Activated CD4-positive, alpha-beta T cell treated with anti-CD3 and anti-CD28 coated beads, Interleukin-2, amount 10 ng/mL, durations not matched to agents 7 days and 5 days (primary cell): ENCODE results near the gene DIS3L. TPM values are rescaled to one million over a fixed set of nuclear protein-coding genes. Genes with fewer than 3 reads are reported as not detected.
"Not testable (repeated sequence)": the region's sequence is repeated elsewhere in the genome, so short reads cannot be mapped to it uniquely, and the experiment has no call there.

Experiments used
- CTCF ChIA-PET: fragments of 350-600 bp; sonication (Branson Sonifier 250); formaldehyde crosslinking; loops from one replicate; lab custom pipeline; 2021; ENCODE audit warnings: antibody characterized with exemption; lab: Charles Lee
- POLR2A ChIA-PET: fragments of 350-600 bp; sonication (Branson Sonifier 250); formaldehyde crosslinking; loops from one replicate; lab custom pipeline; 2021; ENCODE audit warnings: antibody characterized with exemption; lab: Charles Lee
- DNase-seq: peaks from one replicate; pipeline ENCODE4 v3.0.0-alpha.2; 2020
- H3K27ac Mint-ChIP-seq: one replicate; pipeline ENCODE4 v1.8.0; 2021; ENCODE audit warnings: mild to moderate bottlenecking, moderate library complexity, mixed read lengths
- H3K27me3 Mint-ChIP-seq: one replicate; pipeline ENCODE4 v1.8.0; 2021; ENCODE audit warnings: mixed read lengths
- H3K36me3 Mint-ChIP-seq: one replicate; pipeline ENCODE4 v1.8.0; 2021; ENCODE audit warnings: low read depth, mixed read lengths
- H3K4me1 Mint-ChIP-seq: one replicate; pipeline ENCODE4 v1.8.0; 2021; ENCODE audit warnings: mixed read lengths
- H3K4me3 Mint-ChIP-seq: one replicate; pipeline ENCODE4 v1.8.0; 2021; ENCODE audit warnings: mild to moderate bottlenecking, moderate library complexity, mixed read lengths
- H3K9me3 Mint-ChIP-seq: one replicate; pipeline ENCODE4 v1.8.0; 2021; ENCODE audit warnings: mixed read lengths
- total RNA-seq, 2 experiments: library from RNA; stranded (reverse); gene quantifications; one replicate each; pipeline ENCODE4 v1.2.3, GENCODE V29; 2021

Gene DIS3L
- total RNA-seq, 2 experiments from 2014 or later, result 31.2 to 35.6 TPM

DNA sequence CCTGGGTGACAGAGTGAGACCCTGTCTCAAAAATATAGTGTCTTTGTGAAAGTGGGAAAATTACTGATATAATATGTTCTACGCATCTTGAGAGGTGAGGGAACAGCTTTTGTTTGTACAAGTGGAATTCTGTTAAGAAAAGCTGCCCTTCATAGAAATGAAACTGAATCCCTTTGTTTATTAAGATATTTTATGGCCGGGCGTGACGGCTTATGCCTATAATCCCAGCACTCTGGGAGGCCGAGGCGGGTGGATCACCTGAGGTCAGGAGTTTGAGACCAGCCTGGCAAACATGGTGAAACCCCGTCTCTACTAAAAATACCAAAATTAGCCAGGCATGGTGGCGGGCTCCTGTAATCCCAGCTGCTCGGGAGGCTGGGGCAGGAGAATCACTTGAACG, 11.1 kb downstream of the DIS3L start:
- H3K36me3 Mint-ChIP-seq, result peaks cover 21% of the 10 kb centered on the region
- H3K9me3 Mint-ChIP-seq, H3K27ac Mint-ChIP-seq, DNase-seq, H3K4me1 Mint-ChIP-seq, POLR2A ChIA-PET, H3K27me3 Mint-ChIP-seq, H3K4me3 Mint-ChIP-seq, CTCF ChIA-PET: not testable (repeated sequence)

DNA sequence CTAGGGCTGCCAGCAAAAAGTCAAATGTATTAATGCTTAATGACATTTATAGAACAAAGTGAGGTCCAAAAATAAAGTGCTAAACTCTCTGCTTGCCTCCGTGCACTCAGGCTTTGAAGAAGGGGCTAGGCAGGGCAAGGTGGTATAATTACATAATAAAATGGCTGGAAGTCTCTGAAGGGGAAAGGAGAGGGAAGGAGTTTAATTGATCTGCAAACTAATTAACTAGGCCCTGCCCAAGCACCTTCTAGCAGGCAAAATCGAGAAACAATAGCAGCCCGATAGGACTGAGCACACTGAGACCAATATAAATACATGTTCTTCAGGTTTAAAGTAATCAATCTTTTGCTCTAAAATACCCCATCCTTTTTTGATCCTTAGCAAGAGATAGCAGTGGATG, 13.0 kb downstream of the DIS3L start:
- peaks cover 24% of the 10 kb centered on the region for H3K36me3 Mint-ChIP-seq
- H3K4me1 Mint-ChIP-seq, result peaks cover 1% of the 10 kb centered on the region
- ChIA-PET CTCF (no interaction called here), POLR2A (no interaction called here)
- no peak overlapping the region for H3K27ac Mint-ChIP-seq
- no peak overlapping the region for H3K4me3 Mint-ChIP-seq
- H3K27me3 Mint-ChIP-seq, result no peaks in the 10 kb centered on the region
- no peak for DNase-seq
- H3K9me3 Mint-ChIP-seq, result no peaks in the 10 kb centered on the region

DNA sequence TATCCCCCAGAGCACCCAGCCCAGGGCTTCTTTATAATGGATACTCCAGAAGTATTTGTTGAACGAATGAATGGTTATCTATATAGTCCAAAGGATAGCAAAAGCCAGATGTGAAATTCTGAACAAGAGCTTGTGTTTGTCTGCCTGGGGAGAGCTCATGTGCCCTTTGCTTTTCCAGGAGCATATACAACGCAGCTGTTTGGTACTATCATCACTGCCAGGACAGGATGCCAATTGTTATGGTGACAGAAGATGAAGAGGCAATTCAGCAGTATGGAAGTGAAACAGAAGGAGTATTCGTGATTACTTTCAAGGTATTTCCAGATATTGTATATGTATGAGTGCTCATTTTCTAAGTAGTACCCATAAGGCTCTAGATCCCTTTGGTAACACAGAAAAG, 15.2 kb downstream of the DIS3L start:
- CTCF ChIA-PET, result interaction anchor here (0.6 to 0.9 kb wide), 2 partner anchors 20 to 1375 kb away, joined by 3 to 4 read pairs; no protein-coding TSS in a partner anchor
- H3K27ac Mint-ChIP-seq, result no peak overlapping the region

DNA sequence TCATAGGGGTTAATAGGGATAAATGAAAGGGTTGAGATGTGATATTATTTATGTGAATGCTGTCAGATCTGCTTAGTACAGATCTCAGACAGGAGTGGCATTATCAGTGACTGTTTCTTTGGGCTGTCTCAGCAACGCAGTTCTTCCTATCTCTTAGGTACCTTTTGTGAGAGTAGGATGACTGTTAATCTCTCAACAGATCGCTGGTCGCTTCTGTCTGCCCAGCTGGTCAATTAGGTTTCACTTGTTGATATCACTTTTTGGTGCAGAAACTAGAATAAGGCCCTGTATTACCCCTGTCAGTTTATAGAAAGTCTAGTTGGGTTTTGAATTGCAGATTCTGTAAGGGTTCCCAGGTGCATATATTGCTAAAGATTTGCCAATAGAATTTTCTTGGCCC, 16.5 kb downstream of the DIS3L start:
- POLR2A ChIA-PET, result no interaction called here
- Mint-ChIP-seq H3K4me1 (no peaks in the 10 kb centered on the region), H3K27me3 (no peaks in the 10 kb centered on the region), H3K4me3 (no peak overlapping the region), H3K36me3 (peaks cover 32% of the 10 kb centered on the region), H3K27ac (no peak overlapping the region), H3K9me3 (no peaks in the 10 kb centered on the region)
- CTCF ChIA-PET, result no interaction called here
- no peak for DNase-seq

More for the DNA sequence above, 15.2 kb downstream of the DIS3L start:
- Mint-ChIP-seq H3K36me3 (peaks cover 29% of the 10 kb centered on the region), H3K27me3 (no peaks in the 10 kb centered on the region), H3K4me1 (no peaks in the 10 kb centered on the region), H3K9me3 (no peaks in the 10 kb centered on the region), H3K4me3 (no peak overlapping the region)
- POLR2A ChIA-PET, result no interaction called here
- DNase-seq, result no peak

DNA sequence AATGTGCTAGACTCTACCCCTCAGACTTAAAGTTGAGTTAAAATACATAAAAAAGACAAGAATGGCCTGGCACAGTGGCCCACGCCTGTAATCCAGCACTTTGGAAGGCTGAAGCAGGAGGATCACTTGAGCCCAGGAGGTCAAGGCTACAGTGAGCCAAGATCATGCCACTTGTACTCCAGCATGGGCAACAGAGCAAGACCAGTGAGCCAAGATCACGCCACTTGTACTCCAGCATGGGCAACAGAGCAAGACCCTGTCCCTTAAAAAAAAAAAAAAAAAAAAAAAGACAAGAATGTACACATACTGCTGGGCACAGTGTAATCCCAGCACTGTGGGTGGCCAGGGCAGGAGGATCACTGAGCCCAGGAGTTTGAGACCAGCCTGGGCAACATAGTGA, 17.4 kb downstream of the DIS3L start:
- no peaks in the 10 kb centered on the region for H3K9me3 Mint-ChIP-seq
- H3K4me1 Mint-ChIP-seq, result no peaks in the 10 kb centered on the region
- ChIA-PET CTCF (no interaction called here), POLR2A (no interaction called here)
- H3K4me3 Mint-ChIP-seq, result no peak overlapping the region
- peaks cover 36% of the 10 kb centered on the region for H3K36me3 Mint-ChIP-seq
- DNase-seq, result no peak
- H3K27me3 Mint-ChIP-seq, result no peaks in the 10 kb centered on the region
- no peak overlapping the region for H3K27ac Mint-ChIP-seq

DNA sequence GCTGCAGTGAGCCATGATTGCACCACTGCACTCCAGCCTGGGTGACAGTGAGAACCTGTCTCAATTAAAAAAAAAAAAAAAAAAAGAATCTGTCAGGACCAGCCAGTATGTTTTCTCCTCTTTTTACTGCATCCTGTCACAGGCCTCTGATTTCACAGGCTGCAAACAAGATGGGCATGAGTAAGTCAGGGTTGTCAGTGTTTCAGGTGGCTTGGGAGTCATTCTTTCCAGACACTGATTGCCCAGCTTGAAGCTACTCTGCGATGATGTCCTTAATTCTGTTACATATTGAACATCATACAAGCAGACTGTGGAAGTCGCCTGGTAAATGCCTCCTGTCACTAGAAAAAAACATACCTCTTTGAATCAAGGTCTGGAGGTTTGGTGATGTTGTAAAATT, 18.8 kb downstream of the DIS3L start:
- ChIA-PET POLR2A (no interaction called here), CTCF (interaction anchor here (1.6 kb wide), 1 partner anchor 163 kb away, joined by 4 read pairs; no protein-coding TSS in a partner anchor)
- Mint-ChIP-seq H3K36me3 (peaks cover 43% of the 10 kb centered on the region), H3K4me1 (no peaks in the 10 kb centered on the region), H3K27ac (no peak overlapping the region), H3K4me3 (no peak overlapping the region), H3K27me3 (no peaks in the 10 kb centered on the region), H3K9me3 (no peaks in the 10 kb centered on the region)
- no peak for DNase-seq

DNA sequence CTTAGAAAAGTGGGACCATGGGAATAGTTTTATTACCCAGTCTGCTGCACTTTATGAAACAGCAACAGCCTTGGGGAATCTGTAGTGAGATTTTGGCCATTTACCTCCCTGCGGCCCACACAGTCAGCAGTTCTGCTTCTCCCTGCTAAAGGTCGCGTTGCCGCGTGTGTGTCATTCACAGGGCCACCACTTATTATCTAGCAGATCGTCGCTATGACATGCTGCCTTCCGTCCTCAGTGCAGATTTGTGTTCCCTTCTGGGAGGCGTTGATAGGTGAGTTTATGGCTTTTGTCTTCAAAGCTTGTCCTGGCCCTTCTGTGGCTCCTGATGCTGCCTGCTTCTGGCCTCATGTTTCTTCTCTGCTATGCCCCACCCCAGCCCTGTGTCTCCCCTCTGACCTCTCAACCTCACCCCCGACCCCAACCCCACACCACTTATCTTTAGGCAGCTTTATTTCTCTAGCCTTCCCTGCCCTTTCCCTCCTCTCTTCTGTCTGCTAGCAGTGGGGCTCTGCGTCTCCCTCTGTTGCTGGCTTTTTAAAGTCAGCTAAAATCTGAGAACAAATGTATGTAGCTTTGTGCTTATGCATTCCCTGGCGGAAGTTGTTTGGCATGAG, 30.1 kb downstream of the DIS3L start:
- H3K27ac Mint-ChIP-seq, result no peak overlapping the region
- no peak overlapping the region for H3K4me3 Mint-ChIP-seq
- H3K27me3 Mint-ChIP-seq, result no peaks in the 10 kb centered on the region
- H3K9me3 Mint-ChIP-seq, result no peaks in the 10 kb centered on the region
- DNase-seq, result no peak
- ChIA-PET POLR2A (no interaction called here), CTCF (no interaction called here)
- H3K36me3 Mint-ChIP-seq, result peaks cover 42% of the 10 kb centered on the region
- no peaks in the 10 kb centered on the region for H3K4me1 Mint-ChIP-seq

DNA sequence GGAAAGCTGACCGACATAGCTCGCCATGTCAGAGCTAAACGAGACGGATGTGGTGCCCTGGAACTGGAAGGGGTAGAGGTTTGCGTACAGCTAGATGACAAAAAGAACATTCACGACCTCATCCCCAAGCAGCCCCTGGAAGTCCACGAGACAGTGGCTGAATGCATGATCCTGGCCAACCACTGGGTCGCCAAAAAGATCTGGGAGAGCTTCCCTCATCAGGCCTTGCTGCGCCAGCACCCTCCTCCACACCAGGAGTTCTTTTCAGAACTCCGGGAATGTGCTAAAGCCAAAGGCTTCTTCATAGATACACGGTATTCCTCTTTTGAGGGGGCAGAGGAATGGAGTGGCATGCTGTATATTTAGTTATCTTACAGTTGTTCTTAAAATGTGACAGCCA, 32.7 kb downstream of the DIS3L start:
- peaks cover 37% of the 10 kb centered on the region for H3K36me3 Mint-ChIP-seq

DNA sequence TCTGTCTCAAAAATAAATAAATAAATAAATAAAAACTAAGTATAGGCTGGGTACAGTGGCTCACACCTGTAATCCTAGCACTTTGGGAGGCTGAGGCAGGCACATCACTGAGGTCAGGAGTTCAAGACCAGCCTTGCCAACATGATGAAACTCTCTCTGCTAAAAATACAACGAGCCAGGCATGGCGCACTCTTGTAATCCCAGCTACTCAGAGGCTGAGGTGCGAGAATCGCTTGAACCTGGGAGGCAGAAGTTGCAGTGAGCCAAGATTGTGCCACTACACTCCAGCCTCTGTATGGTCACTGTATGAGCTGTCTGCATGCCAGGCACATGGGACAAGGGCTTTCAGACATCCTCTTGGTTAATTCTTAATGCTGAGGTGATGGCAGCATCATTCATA, 34.4 kb downstream of the DIS3L start:
- peaks cover 37% of the 10 kb centered on the region for H3K36me3 Mint-ChIP-seq
- H3K27me3 Mint-ChIP-seq, result no peaks in the 10 kb centered on the region
- H3K9me3 Mint-ChIP-seq, result no peaks in the 10 kb centered on the region
- ChIA-PET POLR2A (no interaction called here), CTCF (no interaction called here)
- no peak overlapping the region for H3K27ac Mint-ChIP-seq
- H3K4me1 Mint-ChIP-seq, result no peaks in the 10 kb centered on the region
- no peak for DNase-seq
- no peak overlapping the region for H3K4me3 Mint-ChIP-seq

More for the DNA sequence above, 32.7 kb downstream of the DIS3L start:
- no peaks in the 10 kb centered on the region for H3K4me1 Mint-ChIP-seq
- H3K9me3 Mint-ChIP-seq, result no peaks in the 10 kb centered on the region
- no peak for DNase-seq
- ChIA-PET POLR2A (no interaction called here), CTCF (no interaction called here)
- H3K4me3 Mint-ChIP-seq, result no peak overlapping the region
- no peaks in the 10 kb centered on the region for H3K27me3 Mint-ChIP-seq
- no peak overlapping the region for H3K27ac Mint-ChIP-seq

DNA sequence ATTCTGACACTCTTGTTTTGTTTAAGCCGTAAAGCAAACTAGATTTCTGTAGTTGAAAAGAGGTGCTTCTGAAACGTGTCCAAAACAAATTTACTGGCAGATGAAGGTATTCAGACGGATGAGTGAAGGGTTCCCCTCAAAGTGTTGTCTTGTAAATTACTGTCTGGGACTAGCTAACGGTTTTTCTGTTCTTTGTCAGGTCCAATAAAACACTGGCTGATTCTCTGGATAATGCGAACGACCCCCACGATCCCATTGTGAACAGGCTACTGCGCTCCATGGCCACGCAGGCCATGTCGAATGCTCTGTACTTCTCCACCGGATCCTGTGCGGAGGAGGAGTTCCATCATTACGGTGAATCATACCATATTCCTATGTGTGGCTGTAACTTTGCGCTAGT, 35.4 kb downstream of the DIS3L start:
- Mint-ChIP-seq H3K36me3 (peaks cover 41% of the 10 kb centered on the region), H3K27ac (no peak overlapping the region), H3K9me3 (no peaks in the 10 kb centered on the region), H3K4me3 (no peak overlapping the region), H3K27me3 (no peaks in the 10 kb centered on the region), H3K4me1 (no peaks in the 10 kb centered on the region)
- POLR2A ChIA-PET, result no interaction called here
- DNase-seq, result no peak
- CTCF ChIA-PET, result no interaction called here

DNA sequence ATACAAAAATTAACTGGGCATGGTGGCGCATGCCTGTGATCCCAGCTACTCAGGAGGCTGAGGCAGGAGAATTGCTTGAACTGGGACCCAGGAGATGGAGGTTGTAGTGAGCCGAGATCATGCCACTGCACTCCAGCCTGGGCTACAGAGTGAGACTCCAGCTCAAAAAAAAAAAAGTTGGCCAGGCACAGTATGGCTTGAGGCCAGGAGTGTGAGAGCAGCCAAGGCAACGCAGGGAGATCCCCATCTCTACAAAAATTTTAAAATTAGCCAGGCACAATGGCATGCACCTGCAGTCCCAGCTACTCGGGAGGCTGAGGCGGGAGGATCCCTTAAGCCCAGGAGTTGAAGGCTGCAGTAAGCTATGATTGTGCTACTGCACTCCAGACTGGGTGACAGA, 55.2 kb downstream of the DIS3L start:
- CTCF ChIA-PET, result interaction anchor here (0.6 to 1.0 kb wide), 2 partner anchors 109 to 405 kb away, joined by 3 to 4 read pairs; no protein-coding TSS in a partner anchor
- H3K27me3 Mint-ChIP-seq, POLR2A ChIA-PET, H3K27ac Mint-ChIP-seq, H3K4me3 Mint-ChIP-seq, H3K9me3 Mint-ChIP-seq, H3K4me1 Mint-ChIP-seq, DNase-seq: not testable (repeated sequence)
- H3K36me3 Mint-ChIP-seq, result peaks cover 35% of the 10 kb centered on the region

DNA sequence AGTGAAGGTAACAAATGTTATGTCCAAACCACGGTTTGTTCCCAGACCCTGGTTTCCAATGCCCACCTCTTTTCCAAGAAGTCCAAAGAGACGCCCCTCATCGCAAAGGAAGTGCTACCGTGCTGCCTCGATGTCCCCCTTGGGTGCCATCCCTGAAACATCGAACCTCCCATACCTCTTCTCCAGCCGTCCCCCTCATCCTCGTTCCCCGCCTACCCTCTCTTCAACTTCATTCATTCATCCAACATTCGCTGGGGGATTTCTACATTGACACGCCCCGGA, 62.6 kb downstream of the DIS3L start:
- peak overlapping the region; percentile 95 for H3K4me3 Mint-ChIP-seq

DNA sequence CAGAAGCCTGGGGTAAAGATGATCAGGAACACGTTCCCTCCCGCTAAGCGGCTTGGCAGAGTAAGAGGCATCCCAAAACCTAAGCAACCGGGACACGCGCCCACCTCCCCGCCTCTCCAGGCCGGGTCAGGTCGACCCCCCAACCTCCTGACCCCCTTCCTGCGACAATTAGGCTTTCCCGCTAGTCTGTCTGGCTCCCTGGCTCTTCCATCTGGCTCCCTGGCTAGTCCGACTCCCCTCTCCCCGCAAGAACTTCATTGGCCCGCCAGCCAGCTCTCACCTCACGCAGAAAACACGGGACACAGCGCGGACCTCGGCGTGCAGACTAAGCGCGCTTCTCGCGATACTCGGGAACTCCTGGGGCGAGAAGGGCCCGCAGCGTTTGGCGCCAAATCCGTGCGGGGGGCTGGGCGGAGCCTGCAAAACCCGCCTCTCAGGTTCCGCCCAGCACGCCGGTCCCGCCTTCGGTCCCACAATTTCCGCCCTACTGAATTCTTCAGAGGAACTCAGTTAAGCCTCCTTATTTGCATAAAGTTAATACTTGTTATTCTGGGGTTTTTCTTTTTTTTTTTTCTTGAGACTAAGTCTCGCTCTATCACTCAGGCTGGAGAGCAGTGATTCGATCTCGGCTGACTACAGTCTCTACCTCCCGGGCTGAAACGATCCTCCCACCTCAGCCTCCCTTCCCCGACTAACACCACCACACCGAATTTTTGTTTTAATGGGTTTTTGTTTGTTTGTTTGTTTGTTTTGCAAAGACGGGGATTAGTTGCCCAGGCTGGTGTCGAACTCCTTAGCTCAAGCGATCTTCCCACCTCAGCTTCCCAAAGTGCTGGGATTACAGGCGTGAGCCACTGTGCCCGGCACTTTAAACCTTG, 63.2 kb downstream of the DIS3L start, which contains the start of gene TIPIN:
TIPIN (minus strand) TSS at position 327 of the 878 bp plus-strand sequence. CDS start 3,738 bp downstream, outside the sequence.
- DNase-seq, result peak; percentile 99
- peak within 1 kb of the TSS; percentile 98 for H3K27ac Mint-ChIP-seq
- peak within 1 kb of the TSS; percentile 95 for H3K4me3 Mint-ChIP-seq
- CTCF ChIA-PET, result interaction anchor here (1.0 to 5.1 kb wide), 3 partner anchors 13 to 142 kb away, joined by 3 to 21 read pairs (median 18); partner anchors contain the start of genes MAP2K1 and SNAPC5
- H3K4me1 Mint-ChIP-seq, result peaks cover 35% of the 10 kb centered on the region
- no peaks in the 10 kb centered on the region for H3K27me3 Mint-ChIP-seq
- no peaks in the 10 kb centered on the region for H3K9me3 Mint-ChIP-seq
- peaks cover 19% of the 10 kb centered on the region for H3K36me3 Mint-ChIP-seq
- POLR2A ChIA-PET, result interaction anchor here (1.3 kb wide), 2 partner anchors 12 to 30 kb away, joined by 3 to 4 read pairs; no protein-coding TSS in a partner anchor

More for the DNA sequence above, 62.6 kb downstream of the DIS3L start:
- Mint-ChIP-seq H3K27ac (peak overlapping the region; percentile 98), H3K27me3 (no peaks in the 10 kb centered on the region), H3K36me3 (peaks cover 19% of the 10 kb centered on the region), H3K9me3 (no peaks in the 10 kb centered on the region), H3K4me1 (peaks cover 35% of the 10 kb centered on the region)
- ChIA-PET POLR2A (interaction anchor here (1.3 kb wide), 2 partner anchors 13 to 30 kb away, joined by 3 to 4 read pairs; no protein-coding TSS in a partner anchor), CTCF (interaction anchor here (4.8 to 5.1 kb wide), 2 partner anchors 31 to 142 kb away, joined by 18 to 21 read pairs; partner anchors contain the start of genes MAP2K1 and SNAPC5)
- no peak for DNase-seq
